ENCODE data around the gene KPNA1. TPM values are rescaled to one million over a fixed set of nuclear protein-coding genes. Genes with fewer than 3 reads are reported as not detected.

Gene KPNA1
- total and polyA plus RNA-seq, 4 donors = 20.7 to 42.0 (median 23.5) TPM

GRCh38 chr3:122461806-122462205 is 52.9 kb downstream of the KPNA1 start (continued):
- TF ChIP-seq, protein P1, sequence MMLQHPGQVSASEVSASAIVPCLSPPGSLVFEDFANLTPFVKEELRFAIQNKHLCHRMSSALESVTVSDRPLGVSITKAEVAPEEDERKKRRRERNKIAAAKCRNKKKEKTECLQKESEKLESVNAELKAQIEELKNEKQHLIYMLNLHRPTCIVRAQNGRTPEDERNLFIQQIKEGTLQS (IDR thresholded peaks at IDR 0.05) = peak; percentile 85
- TF ChIP-seq, protein P2, sequence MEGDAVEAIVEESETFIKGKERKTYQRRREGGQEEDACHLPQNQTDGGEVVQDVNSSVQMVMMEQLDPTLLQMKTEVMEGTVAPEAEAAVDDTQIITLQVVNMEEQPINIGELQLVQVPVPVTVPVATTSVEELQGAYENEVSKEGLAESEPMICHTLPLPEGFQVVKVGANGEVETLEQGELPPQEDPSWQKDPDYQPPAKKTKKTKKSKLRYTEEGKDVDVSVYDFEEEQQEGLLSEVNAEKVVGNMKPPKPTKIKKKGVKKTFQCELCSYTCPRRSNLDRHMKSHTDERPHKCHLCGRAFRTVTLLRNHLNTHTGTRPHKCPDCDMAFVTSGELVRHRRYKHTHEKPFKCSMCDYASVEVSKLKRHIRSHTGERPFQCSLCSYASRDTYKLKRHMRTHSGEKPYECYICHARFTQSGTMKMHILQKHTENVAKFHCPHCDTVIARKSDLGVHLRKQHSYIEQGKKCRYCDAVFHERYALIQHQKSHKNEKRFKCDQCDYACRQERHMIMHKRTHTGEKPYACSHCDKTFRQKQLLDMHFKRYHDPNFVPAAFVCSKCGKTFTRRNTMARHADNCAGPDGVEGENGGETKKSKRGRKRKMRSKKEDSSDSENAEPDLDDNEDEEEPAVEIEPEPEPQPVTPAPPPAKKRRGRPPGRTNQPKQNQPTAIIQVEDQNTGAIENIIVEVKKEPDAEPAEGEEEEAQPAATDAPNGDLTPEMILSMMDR (IDR thresholded peaks at IDR 0.05; ENCODE audit: low read depth, low read length, missing input control) = no peak
- TF ChIP-seq FOXA1 (IDR thresholded peaks at IDR 0.05) = no peak
- TF ChIP-seq JUND (IDR thresholded peaks at IDR 0.05) = peak; percentile 88 to 97
- TF ChIP-seq, protein P3, sequence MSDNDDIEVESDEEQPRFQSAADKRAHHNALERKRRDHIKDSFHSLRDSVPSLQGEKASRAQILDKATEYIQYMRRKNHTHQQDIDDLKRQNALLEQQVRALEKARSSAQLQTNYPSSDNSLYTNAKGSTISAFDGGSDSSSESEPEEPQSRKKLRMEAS (IDR thresholded peaks at IDR 0.05) = no peak
- no peak for TF ChIP-seq EGR1 (IDR thresholded peaks at IDR 0.05; ENCODE audit: low read depth in 2 of 2)

DNA sequence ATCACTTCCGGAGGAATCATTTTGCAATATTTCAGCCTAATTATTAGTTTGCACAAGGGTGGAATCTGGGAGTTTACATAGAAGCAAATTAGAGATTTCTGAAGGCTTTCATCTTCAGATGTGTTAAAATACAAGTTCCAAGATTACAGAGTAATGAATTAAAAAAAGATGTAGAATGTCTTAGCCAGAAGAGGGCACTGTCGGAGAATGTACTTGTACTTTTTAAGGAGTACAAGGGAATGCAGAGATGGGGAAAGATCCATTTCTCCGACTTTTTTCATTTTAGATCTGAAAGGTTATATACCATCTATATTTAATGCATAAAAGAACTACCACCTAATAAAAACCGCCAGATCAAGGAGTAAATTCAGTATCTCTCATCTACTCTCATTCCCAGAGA is 55.7 kb downstream of the KPNA1 start:
- no peak for DNase-seq (ENCODE audit: low spot score)
- peak overlapping the region in 1 of 2 donors; percentile 61 for H3K27ac ChIP-seq (ENCODE audit: low read depth in 1 of 2, low read length in 2 of 2)
- TF ChIP-seq FOXA1 (IDR thresholded peaks at IDR 0.05) (no peak), RAD21 (IDR thresholded peaks at IDR 0.05) (peak; percentile 40 to 56)
- no peaks in the 10 kb centered on the region for H3K9me3 ChIP-seq (ENCODE audit: control insufficient read depth in 4 of 4, low read length in 3 of 4)
- no peak overlapping the region for H3K9ac ChIP-seq (ENCODE audit: low read depth in 1 of 2, low read length in 2 of 2)
- H3K4me1 ChIP-seq (ENCODE audit: control insufficient read depth in 4 of 4, insufficient read depth in 4 of 4, low read length in 3 of 4) = peaks cover 8 to 45% (median 35%) of the 10 kb centered on the region in 4 donors
- 76% methylated on average over 4 of the region's 4 CpGs for WGBS
- H3K4me3 ChIP-seq (ENCODE audit: low read depth in 1 of 3, low read length in 3 of 3) = no peak overlapping the region
- H3K27me3 ChIP-seq (ENCODE audit: control insufficient read depth in 4 of 4, insufficient read depth in 4 of 4, low read length in 3 of 4) = no peaks in the 10 kb centered on the region
- peaks cover 0 to 11% (median 3%) of the 10 kb centered on the region in 4 donors for H3K36me3 ChIP-seq (ENCODE audit: control insufficient read depth in 4 of 4, insufficient read depth in 3 of 4, low read depth in 1 of 4, low read length in 3 of 4)

GRCh38 chr3:122457706-122458105 is 57.0 kb downstream of the KPNA1 start:
- peaks cover 8 to 45% (median 35%) of the 10 kb centered on the region in 4 donors for H3K4me1 ChIP-seq (ENCODE audit: control insufficient read depth in 4 of 4, insufficient read depth in 4 of 4, low read length in 3 of 4)
- H3K9me3 ChIP-seq (ENCODE audit: control insufficient read depth in 4 of 4, low read length in 3 of 4) = no peaks in the 10 kb centered on the region
- no peak for DNase-seq (ENCODE audit: low spot score)
- 67% methylated on average over 2 of the region's 2 CpGs for WGBS
- H3K27ac ChIP-seq (ENCODE audit: low read depth in 1 of 2, low read length in 2 of 2) = peak overlapping the region; percentile 61 to 67
- no peak for TF ChIP-seq YY1 (IDR thresholded peaks at IDR 0.05)
- TF ChIP-seq HNF4A (conservative IDR thresholded peaks at IDR 0.05) = peak in 1 of 2 donors; percentile 33
- peak in 1 of 2 donors; percentile 19 for TF ChIP-seq JUND (IDR thresholded peaks at IDR 0.05)
- no peaks in the 10 kb centered on the region for H3K27me3 ChIP-seq (ENCODE audit: control insufficient read depth in 4 of 4, insufficient read depth in 4 of 4, low read length in 3 of 4)
- H3K36me3 ChIP-seq (ENCODE audit: control insufficient read depth in 4 of 4, insufficient read depth in 3 of 4, low read depth in 1 of 4, low read length in 3 of 4) = peaks cover 1 to 19% (median 4%) of the 10 kb centered on the region in 4 donors
- H3K4me3 ChIP-seq (ENCODE audit: low read depth in 1 of 3, low read length in 3 of 3) = no peak overlapping the region
- H3K9ac ChIP-seq (ENCODE audit: low read depth in 1 of 2, low read length in 2 of 2) = no peak overlapping the region

- no peak for DNase-seq (ENCODE audit: low spot score)
- Histone ChIP-seq H3K9ac (ENCODE audit: low read depth in 1 of 2, low read length in 2 of 2) (peak overlapping the region in 1 of 2 donors; percentile 54), H3K9me3 (ENCODE audit: control insufficient read depth in 4 of 4, low read length in 3 of 4) (no peaks in the 10 kb centered on the region), H3K27ac (ENCODE audit: low read depth in 1 of 2, low read length in 2 of 2) (peak overlapping the region; percentile 61 to 77), H3K36me3 (ENCODE audit: control insufficient read depth in 4 of 4, insufficient read depth in 3 of 4, low read depth in 1 of 4, low read length in 3 of 4) (peaks cover 2 to 24% (median 6%) of the 10 kb centered on the region in 4 donors), H3K4me1 (ENCODE audit: control insufficient read depth in 4 of 4, insufficient read depth in 4 of 4, low read length in 3 of 4) (peaks cover 9 to 49% (median 37%) of the 10 kb centered on the region in 4 donors), H3K27me3 (ENCODE audit: control insufficient read depth in 4 of 4, insufficient read depth in 4 of 4, low read length in 3 of 4) (no peaks in the 10 kb centered on the region), H3K4me3 (ENCODE audit: low read depth in 1 of 3, low read length in 3 of 3) (peak overlapping the region in 1 of 3 donors; percentile 18)
- peak; percentile 68 for TF ChIP-seq SP1 (IDR thresholded peaks at IDR 0.05)
- TF ChIP-seq RXRA (IDR thresholded peaks at IDR 0.05) = peak; percentile 40 to 52
- TF ChIP-seq HNF4A (conservative IDR thresholded peaks at IDR 0.05) = peak; percentile 90 to 92
- no peak for TF ChIP-seq FOXA1 (IDR thresholded peaks at IDR 0.05)
- TF ChIP-seq, protein P1 (IDR thresholded peaks at IDR 0.05) = peak; percentile 39
- TF ChIP-seq, protein P4, sequence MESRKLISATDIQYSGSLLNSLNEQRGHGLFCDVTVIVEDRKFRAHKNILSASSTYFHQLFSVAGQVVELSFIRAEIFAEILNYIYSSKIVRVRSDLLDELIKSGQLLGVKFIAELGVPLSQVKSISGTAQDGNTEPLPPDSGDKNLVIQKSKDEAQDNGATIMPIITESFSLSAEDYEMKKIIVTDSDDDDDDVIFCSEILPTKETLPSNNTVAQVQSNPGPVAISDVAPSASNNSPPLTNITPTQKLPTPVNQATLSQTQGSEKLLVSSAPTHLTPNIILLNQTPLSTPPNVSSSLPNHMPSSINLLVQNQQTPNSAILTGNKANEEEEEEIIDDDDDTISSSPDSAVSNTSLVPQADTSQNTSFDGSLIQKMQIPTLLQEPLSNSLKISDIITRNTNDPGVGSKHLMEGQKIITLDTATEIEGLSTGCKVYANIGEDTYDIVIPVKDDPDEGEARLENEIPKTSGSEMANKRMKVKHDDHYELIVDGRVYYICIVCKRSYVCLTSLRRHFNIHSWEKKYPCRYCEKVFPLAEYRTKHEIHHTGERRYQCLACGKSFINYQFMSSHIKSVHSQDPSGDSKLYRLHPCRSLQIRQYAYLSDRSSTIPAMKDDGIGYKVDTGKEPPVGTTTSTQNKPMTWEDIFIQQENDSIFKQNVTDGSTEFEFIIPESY (IDR thresholded peaks at IDR 0.05) = peak; percentile 61
- peak; percentile 55 to 76 for TF ChIP-seq JUND (IDR thresholded peaks at IDR 0.05)
- no peak for TF ChIP-seq GABPA (IDR thresholded peaks at IDR 0.05 in 1 of 2, conservative IDR thresholded peaks at IDR 0.05 in 1 of 2)
- TF ChIP-seq YY1 (IDR thresholded peaks at IDR 0.05) = peak; percentile 39
- peak; percentile 67 for TF ChIP-seq HNF4G (IDR thresholded peaks at IDR 0.05)
- TF ChIP-seq, protein P2 (IDR thresholded peaks at IDR 0.05; ENCODE audit: low read depth, low read length, missing input control) = no peak
- TF ChIP-seq TAF1 (conservative IDR thresholded peaks at IDR 0.05) = no peak
- TF ChIP-seq RAD21 (IDR thresholded peaks at IDR 0.05) = peak; percentile 23 to 29
These were observed 58.7 kb downstream of the KPNA1 start for GRCh38 chr3:122456074-122456473.
